ENCODE data around the gene PLPP3. TPM values are rescaled to one million over a fixed set of nuclear protein-coding genes. Genes with fewer than 3 reads are reported as not detected.

Gene PLPP3
- polyA plus RNA-seq, 1 of the 3 experiments (the other 2 are of a cell fraction): 32.2 TPM

DNA sequence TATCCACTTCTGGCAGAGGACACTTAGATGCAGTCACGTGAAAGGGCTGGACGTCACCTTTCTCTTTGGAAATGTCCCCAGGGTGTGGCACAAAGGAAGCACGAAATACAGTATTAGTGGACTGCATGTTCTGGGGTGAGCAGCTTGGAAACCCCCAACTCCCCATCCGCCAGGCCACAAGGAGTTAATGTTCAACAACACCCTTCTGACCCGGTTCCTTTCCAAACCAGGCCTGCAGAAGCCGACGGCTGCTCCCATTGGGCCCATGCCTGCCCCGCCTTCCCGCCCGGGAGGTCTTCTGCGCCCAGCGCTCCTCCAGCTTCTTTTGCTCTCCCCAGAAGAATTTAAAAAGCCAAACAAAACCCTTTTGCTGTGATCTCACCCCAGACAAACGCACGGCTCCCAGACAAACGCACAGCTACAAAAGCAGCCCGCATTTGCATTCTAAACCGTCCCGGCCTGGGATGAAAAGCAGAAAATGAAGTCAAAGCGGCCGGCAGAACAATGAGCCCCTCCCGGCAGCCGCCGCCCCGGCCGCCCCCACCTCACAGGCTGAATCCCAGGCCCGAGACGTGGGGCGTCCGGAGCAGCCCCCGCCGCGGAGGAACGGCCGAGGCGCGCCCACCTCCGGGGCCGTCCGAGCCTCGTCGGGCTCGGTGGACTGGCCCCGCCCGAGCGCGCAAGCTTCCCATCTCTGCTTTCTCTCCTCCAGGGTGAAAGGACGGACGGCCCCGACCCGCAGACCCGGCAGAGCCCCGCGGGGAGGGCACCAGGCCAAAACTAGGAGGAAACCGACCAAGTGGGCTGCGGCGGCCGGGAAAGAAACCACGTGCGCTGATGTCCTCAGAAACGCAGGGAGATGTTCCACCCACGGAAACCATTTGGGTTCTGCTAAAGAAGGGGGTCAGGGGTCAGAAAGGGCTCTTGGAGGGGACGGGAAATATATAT lies 101.9 kb downstream of the PLPP3 start:
- no peaks in the 10 kb centered on the region for H3K9me2 ChIP-seq
- no peaks in the 10 kb centered on the region for H3K9me3 ChIP-seq
- H3K9ac ChIP-seq: no peak overlapping the region
- no peak overlapping the region for H3K4me2 ChIP-seq
- no peak overlapping the region for H3K27ac ChIP-seq (ENCODE audit: low read depth in 2 of 2, low read length in 1 of 2)
- DNase-seq: peak; percentile 39
- no peaks in the 10 kb centered on the region for H3K4me1 ChIP-seq (ENCODE audit: control insufficient read depth in 1 of 2, insufficient read depth in 2 of 2, low read depth in 1 of 2, low read length in 1 of 2)
- no peaks in the 10 kb centered on the region for H4K20me1 ChIP-seq (ENCODE audit: insufficient read depth)
- 84% methylated on average over 44 of the region's 62 CpGs for WGBS (ENCODE audit: low lambda C conversion rate)
- no peaks in the 10 kb centered on the region for H3F3A ChIP-seq (replicated peaks; ENCODE audit: insufficient read depth)
- H3K4me3 ChIP-seq (ENCODE audit: low read depth in 2 of 2, low read length in 1 of 2): no peak overlapping the region
- POLR2A ChIA-PET: no interaction called here
- CTCF ChIA-PET: interaction anchor here (1.6 kb wide), 1 partner anchor 24 kb away, joined by 3 read pairs; no protein-coding TSS in a partner anchor
- no peaks in the 10 kb centered on the region for H3K36me3 ChIP-seq (replicated peaks in 1 of 2; ENCODE audit: control insufficient read depth in 1 of 2, insufficient read depth in 2 of 2, low read length in 1 of 2)
- H3K79me2 ChIP-seq (ENCODE audit: insufficient read depth): no peaks in the 10 kb centered on the region
- TF ChIP-seq ELF1 (IDR thresholded peaks at IDR 0.05): no peak
- TF ChIP-seq EZH2phosphoT487 (IDR thresholded peaks at IDR 0.05; ENCODE audit: borderline replicate concordance, low read depth): no peak
- no peak for TF ChIP-seq FOSL2 (IDR thresholded peaks at IDR 0.05; ENCODE audit: borderline replicate concordance, low read depth)
- TF ChIP-seq TAF1 (IDR thresholded peaks at IDR 0.05; ENCODE audit: borderline replicate concordance, low read depth, low read length): no peak
- TF ChIP-seq GABPA (IDR thresholded peaks at IDR 0.05; ENCODE audit: low read depth): no peak
- no peak for TF ChIP-seq ZBTB33 (IDR thresholded peaks at IDR 0.05; ENCODE audit: borderline replicate concordance, low read depth)
- no peak for TF ChIP-seq REST (IDR thresholded peaks at IDR 0.05; ENCODE audit: low read depth, low read length)
- no peak for TF ChIP-seq EP300 (IDR thresholded peaks at IDR 0.05; ENCODE audit: borderline replicate concordance in 1 of 2, low read depth in 1 of 2, low read length in 1 of 2)
- TF ChIP-seq YY1 (IDR thresholded peaks at IDR 0.05; ENCODE audit: low read depth): no peak
- no peak for TF ChIP-seq TEAD4 (IDR thresholded peaks at IDR 0.05; ENCODE audit: borderline replicate concordance, insufficient read depth)
- TF ChIP-seq, protein P1, sequence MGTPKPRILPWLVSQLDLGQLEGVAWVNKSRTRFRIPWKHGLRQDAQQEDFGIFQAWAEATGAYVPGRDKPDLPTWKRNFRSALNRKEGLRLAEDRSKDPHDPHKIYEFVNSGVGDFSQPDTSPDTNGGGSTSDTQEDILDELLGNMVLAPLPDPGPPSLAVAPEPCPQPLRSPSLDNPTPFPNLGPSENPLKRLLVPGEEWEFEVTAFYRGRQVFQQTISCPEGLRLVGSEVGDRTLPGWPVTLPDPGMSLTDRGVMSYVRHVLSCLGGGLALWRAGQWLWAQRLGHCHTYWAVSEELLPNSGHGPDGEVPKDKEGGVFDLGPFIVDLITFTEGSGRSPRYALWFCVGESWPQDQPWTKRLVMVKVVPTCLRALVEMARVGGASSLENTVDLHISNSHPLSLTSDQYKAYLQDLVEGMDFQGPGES (IDR thresholded peaks at IDR 0.05; ENCODE audit: low read depth, low read length): no peak
- TF ChIP-seq SIN3A (IDR thresholded peaks at IDR 0.05; ENCODE audit: borderline replicate concordance, low read depth, low read length): no peak
- TF ChIP-seq, protein P2, sequence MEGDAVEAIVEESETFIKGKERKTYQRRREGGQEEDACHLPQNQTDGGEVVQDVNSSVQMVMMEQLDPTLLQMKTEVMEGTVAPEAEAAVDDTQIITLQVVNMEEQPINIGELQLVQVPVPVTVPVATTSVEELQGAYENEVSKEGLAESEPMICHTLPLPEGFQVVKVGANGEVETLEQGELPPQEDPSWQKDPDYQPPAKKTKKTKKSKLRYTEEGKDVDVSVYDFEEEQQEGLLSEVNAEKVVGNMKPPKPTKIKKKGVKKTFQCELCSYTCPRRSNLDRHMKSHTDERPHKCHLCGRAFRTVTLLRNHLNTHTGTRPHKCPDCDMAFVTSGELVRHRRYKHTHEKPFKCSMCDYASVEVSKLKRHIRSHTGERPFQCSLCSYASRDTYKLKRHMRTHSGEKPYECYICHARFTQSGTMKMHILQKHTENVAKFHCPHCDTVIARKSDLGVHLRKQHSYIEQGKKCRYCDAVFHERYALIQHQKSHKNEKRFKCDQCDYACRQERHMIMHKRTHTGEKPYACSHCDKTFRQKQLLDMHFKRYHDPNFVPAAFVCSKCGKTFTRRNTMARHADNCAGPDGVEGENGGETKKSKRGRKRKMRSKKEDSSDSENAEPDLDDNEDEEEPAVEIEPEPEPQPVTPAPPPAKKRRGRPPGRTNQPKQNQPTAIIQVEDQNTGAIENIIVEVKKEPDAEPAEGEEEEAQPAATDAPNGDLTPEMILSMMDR (IDR thresholded peaks at IDR 0.05): no peak
- no peak for TF ChIP-seq JUND (IDR thresholded peaks at IDR 0.05)
- TF ChIP-seq TCF12 (IDR thresholded peaks at IDR 0.05): no peak
- TF ChIP-seq, protein P3, sequence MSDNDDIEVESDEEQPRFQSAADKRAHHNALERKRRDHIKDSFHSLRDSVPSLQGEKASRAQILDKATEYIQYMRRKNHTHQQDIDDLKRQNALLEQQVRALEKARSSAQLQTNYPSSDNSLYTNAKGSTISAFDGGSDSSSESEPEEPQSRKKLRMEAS (IDR thresholded peaks at IDR 0.05; ENCODE audit: low read depth): no peak
- TF ChIP-seq FOXJ3 (CRISPR knock-in tag; IDR thresholded peaks at IDR 0.05): no peak
- no peak for TF ChIP-seq SMC3 (IDR thresholded peaks at IDR 0.05; ENCODE audit: low read depth, low read length)
- TF ChIP-seq FOXM1 (IDR thresholded peaks at IDR 0.05; ENCODE audit: low read depth): no peak
- no peak overlapping the region for H2AFZ ChIP-seq (ENCODE audit: low read depth)
- no peaks in the 10 kb centered on the region for H3K27me3 ChIP-seq (ENCODE audit: insufficient read depth)

Measured in SK-N-SH (cell line).